GM12872 (cell line): ENCODE data around the gene TSPAN17.

Experiments
- CTCF ChIP-seq: IDR thresholded peaks from 3 replicates; pipeline ENCODE4 v1.5.1; 2011; ENCODE audit warnings: low read depth, mild to moderate bottlenecking, low read length, moderate library complexity; ENCODE audit not compliant: insufficient read depth

TSPAN17 gene

GRCh38 chr5:176702671-176703641 lies 55.7 kb downstream of the TSPAN17 start:
- TF ChIP-seq CTCF: no peak

GRCh38 chr5:176703857-176704256 lies 56.6 kb downstream of the TSPAN17 start:
- TF ChIP-seq CTCF: no peak

GRCh38 chr5:176704355-176704754 lies 57.1 kb downstream of the TSPAN17 start:
- TF ChIP-seq CTCF: no peak

GRCh38 chr5:176704817-176705216 lies 57.5 kb downstream of the TSPAN17 start:
- TF ChIP-seq CTCF: no peak
